NCI-H226 (cell line): Measurements from ENCODE around the gene DLG5.
"Not testable (repeated sequence)": the region's sequence is repeated elsewhere in the genome, so short reads cannot be mapped to it uniquely, and the experiment has no call there.

Experiments used
- DNase-seq: peaks from one replicate; pipeline ENCODE4 v3.0.0-alpha.2; 2015

DLG5 gene

GRCh38 chr10:77791506-77791905 lies 135.0 kb downstream of the DLG5 start:
- DNase-seq = no peak

GRCh38 chr10:77789861-77790260 lies 136.7 kb downstream of the DLG5 start:
- DNase-seq = no peak

- DNase-seq = no peak
Observed at GRCh38 chr10:77789016-77789415, 137.5 kb downstream of the DLG5 start.

DNA sequence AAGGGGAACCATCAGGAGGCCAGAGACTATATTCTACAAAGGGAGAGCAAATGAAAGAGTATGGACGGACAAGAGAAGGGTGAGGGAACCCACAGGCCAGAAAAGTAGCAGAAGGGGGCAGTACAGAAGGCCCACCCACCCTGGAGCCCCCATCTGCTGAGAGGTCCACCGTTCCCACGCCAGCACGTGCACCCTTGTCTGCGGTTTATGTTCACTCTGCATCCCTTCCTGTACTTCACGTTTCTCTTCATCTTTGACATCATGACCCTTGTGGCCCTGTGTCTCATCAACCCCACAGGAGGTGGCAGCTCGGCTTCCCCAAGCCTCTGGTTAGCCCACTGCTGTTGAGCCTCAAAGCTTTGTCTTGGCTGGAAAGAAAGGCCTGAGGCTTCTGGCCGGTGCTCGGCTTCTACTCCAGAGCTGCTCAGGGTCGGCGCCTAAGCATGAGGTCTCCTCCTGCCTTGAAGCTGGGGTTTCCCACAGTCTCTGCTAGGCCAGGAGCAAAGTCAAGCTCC lies 138.0 kb downstream of the DLG5 start:
- no peak for DNase-seq

GRCh38 chr10:77787440-77787839 lies 139.1 kb downstream of the DLG5 start:
- no peak for DNase-seq

DNA sequence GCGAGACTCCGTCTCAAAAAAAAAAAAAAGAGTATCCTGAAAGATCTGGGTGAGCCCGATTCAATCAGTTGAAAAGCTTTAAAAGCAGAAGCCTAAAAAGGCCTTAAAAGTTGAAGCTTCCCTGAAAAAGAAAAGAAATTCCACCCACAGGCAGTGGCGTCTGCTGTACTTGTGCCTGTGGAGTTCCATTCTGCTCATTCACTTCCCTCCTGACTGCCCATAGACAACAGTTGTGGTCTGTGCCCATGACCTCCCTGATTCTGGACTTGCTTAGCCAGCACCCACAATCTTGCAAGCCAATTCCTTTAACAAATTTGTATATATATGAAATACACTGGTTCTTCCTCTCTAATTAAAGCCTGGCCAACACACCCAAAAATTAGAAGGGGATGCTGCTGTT lies 141.7 kb downstream of the DLG5 start:
- peak; percentile 29 for DNase-seq

DNA sequence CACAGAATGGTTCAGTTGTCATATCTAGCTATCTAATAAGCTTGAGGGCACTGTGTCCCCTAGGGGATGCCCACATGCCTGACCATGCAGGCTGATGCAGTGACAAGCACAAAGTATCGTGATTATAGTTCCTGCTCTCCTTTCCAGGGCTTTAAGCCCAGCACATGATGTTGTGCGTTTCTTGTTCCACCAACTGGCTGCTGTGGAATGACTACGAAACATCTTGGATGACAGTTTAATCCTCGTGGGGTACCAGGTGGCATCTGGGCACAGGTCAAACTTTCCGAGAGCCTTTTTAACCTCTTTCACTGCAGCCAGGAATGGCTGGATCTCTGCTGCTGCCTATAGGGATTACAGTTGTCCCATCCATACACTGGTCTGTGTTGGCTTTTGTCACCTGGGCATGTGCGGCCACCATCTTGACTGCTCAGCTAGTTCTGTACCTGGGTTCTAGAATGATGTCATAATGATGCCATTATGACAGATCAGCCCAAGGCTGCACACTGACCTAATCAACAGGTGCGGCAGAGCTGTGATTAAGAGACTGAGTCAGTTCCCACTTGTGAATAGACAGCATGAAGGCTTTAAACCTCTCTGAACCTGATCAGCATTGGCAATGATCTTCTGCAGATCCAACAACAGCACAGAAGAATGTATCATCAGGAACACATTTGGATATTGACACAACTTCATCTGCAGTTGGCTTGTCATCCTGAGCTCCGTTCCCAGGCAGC lies 144.1 kb downstream of the DLG5 start:
- DNase-seq = no peak

DNA sequence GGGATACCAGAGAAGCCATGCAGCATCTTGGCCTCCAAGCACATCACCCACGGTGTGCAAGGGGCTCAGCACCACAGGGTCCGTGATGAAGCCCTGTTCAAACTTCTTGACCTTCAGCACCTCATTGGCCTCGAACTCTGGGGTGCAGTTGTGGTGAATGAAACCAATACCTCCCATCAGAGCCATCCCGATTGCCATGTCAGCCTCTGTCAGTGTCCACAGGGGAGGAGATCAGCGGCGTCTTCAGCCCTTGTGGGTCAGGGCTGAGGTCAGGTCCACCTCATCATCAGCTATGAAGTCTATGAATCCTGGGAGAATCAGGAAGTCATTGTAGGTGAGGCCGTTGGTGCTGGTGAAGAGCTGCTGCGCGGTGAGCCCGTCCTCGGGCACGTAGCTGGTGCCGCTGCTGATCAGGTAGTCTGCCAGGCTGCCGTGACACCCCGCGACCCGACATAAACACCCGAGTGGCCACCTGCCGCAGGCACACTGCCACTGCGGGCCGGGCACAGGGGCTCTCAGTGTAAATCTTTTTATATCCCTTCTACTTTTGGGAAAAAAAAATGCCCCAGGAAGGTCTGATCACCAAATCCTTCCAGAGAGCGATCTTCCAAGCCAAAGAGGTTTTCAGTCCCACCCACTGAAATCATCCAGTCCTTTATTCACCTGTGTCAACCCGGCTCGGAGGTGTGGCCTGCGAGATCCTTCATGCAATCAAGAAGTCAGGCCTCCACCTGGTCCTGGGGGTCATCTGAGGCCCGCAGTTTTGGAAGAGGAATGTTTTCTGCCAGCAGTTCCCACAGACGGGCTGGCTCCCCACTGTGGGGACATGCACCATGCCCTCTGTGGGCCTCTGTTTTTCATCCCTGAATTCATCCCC lies 144.9 kb downstream of the DLG5 start:
- DNase-seq = no peak

GRCh38 chr10:77780180-77780579 lies 146.4 kb downstream of the DLG5 start:
- DNase-seq = no peak

DNA sequence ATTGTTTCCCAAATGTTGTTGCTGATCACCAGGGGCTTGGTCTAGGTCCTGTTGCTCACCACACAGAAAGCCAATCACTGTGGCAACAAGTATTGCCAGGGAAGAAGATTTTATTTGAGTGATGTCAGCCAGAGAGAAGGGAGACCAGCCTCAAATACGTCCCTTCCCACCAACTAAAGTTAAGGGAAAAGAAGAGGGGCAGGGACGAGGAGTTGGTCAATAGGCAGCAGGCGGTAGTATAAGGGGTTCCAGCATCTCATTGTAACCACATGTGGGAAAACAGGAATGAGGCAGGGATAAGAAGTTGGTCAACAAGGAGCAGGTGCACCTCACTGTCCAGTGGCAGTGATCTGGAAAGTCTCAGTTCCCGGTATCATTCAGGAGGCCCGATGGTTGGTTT lies 150.1 kb downstream of the DLG5 start:
- DNase-seq = no peak

DNA sequence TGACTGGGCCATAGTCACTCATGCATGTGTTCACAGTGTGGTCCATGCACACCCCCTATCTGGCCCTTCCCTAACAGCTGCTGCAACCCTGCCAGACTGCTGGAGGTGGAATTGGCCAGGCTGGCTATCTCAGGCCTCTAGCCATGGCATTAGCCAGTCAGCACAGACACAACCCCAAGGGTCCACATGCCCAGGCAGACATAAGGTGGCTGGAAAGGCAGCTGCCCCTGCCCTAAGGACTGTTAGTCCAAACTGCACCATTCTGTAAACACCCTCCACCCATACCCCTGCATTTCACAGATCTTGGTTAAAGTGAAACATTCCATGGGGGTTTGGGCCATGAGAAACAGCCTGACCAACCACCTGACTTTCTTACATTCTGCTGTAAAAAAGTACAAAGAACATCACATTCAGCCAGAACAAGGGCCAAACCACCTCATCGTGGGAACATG lies 151.6 kb downstream of the DLG5 start:
- no peak for DNase-seq

- no peak for DNase-seq
Observed at GRCh38 chr10:77773631-77774426, 152.7 kb downstream of the DLG5 start.

GRCh38 chr10:77772852-77773600 lies 153.5 kb downstream of the DLG5 start:
- DNase-seq = not testable (repeated sequence)

- no peak for DNase-seq
Observed at GRCh38 chr10:77771851-77772250, 154.7 kb downstream of the DLG5 start.

DNA sequence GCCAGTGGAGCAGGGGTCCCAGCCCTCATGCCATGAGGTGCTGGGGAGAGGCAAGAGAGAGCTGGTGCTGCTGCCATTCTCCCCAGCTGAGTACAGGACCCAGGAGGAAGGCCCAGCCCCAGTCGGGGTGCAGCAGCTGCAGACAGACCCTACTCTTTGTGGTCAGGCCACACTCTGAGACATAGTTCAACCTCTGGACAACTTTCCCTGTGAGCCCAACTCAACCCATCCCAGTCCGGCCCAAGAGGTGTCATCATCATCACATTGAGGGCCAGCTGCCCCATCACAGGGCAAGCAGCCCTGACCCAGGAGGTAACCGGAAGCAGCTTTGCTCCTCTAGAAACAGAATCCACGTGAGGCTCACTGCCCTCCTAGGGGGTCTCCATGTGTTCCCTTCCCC lies 155.1 kb downstream of the DLG5 start:
- DNase-seq = no peak

- no peak for DNase-seq
Observed at GRCh38 chr10:77770868-77771175, 155.7 kb downstream of the DLG5 start.

GRCh38 chr10:77770081-77770867 lies 156.3 kb downstream of the DLG5 start:
- DNase-seq = no peak

DNA sequence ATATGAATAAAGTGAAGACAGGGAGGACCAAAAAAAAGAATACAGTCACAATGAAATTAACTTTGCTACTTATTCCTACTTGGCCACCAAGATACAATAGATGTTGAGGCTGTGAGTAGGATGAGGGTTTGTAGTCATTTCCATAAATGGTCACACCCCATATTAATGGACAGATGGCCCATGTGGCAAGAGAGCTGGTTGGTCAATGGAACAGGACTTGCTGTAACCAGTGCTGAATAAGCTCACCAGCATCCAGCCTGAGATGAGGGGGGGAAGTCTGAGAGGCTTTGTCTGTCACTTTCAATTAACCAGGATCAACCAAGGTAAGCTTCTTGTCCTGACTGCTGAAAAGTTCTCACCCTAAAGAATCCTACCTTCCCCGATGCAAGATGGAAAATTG lies 158.5 kb downstream of the DLG5 start:
- no peak for DNase-seq

- no peak for DNase-seq
Observed at GRCh38 chr10:77763453-77764430, 162.8 kb downstream of the DLG5 start.

GRCh38 chr10:77758406-77758805 lies 168.1 kb downstream of the DLG5 start:
- not testable (repeated sequence) for DNase-seq
